HUES64 (cell line): Measurements from ENCODE around the gene RPL18A.
"Not testable (repeated sequence)": the region's sequence is repeated elsewhere in the genome, so short reads cannot be mapped to it uniquely, and the experiment has no call there.

Experiments
- H3K27ac ChIP-seq: 2 replicates; pipeline ENCODE4 v1.7.0; 2013; ENCODE audit warnings: low read depth, low read length, inconsistent platforms
- H3K27me3 ChIP-seq: 2 replicates; pipeline ENCODE4 v1.6.1; 2013; ENCODE audit warnings: mild to moderate bottlenecking, low read length; ENCODE audit not compliant: insufficient read depth
- H3K36me3 ChIP-seq: 2 replicates; pipeline ENCODE4 v1.6.1; 2013; ENCODE audit warnings: mild to moderate bottlenecking, low read length; ENCODE audit not compliant: insufficient read depth
- H3K4me1 ChIP-seq: 2 replicates; pipeline ENCODE4 v1.6.1; 2013; ENCODE audit warnings: mild to moderate bottlenecking, low read length, moderate library complexity; ENCODE audit not compliant: insufficient read depth
- H3K4me3 ChIP-seq: 2 replicates; pipeline ENCODE4 v1.5.1; 2013; ENCODE audit warnings: mild to moderate bottlenecking, low read length, moderate library complexity
- H3K9ac ChIP-seq: 2 replicates; pipeline ENCODE4 v1.6.1; 2013; ENCODE audit warnings: mild to moderate bottlenecking, low read depth, low read length
- H3K9me3 ChIP-seq: 2 replicates; pipeline ENCODE4 v1.6.1; 2013; ENCODE audit warnings: low read depth, low read length; ENCODE audit not compliant: insufficient read depth
- WGBS: fragments of 150-250, 120-280 bp; methylation state at CpG from one replicate; pipeline ENCODE4 v1.1.7; 2013; ENCODE audit warnings: missing lambda C conversion rate; 5-methylcytosine and 5-hydroxymethylcytosine counted together

The RPL18A gene

DNA sequence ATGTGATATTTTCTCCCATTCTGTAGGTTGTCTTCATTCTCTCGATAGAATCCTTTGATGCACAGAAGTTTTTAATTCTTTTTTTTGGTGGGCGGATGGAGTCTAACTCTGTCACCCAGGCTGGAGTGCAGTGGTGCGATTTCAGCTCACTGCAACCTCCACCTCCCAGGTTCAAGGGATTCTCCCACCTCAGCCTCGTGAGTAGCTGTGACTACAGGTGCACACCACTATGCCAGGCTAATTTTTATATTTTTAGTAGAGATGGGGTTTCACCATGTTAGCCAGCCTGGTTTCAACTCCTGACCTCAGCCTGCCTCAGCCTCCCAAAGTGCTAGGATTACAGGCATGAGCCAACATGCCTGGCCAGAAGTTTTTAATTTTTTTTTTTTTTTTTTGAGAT is 27.5 kb downstream of the RPL18A start:
- H3K27me3 ChIP-seq, H3K4me3 ChIP-seq, H3K27ac ChIP-seq, H3K36me3 ChIP-seq, H3K9ac ChIP-seq, H3K4me1 ChIP-seq, H3K9me3 ChIP-seq: not testable (repeated sequence)
- 81% methylated on average over 4 of the region's 4 CpGs for WGBS

DNA sequence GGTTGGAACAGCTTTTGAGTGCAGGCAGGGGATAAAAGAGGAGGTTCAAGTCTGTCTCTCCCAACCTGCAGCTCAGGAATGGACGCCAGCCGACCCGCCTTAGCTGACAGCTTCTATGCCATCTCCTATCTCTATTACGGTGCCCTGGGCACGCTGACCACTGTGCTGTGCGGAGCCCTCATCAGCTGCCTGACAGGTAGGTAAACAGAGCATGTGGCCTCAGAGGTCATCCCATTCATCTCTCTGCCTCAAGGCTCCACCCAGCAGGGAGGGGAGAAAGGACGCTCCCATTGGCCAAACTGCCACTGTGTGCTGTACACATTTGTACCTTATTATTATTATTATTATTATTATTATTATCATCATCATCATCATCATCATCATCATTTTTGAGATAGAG is 28.6 kb downstream of the RPL18A start:
- 77% methylated on average over 6 of the region's 7 CpGs for WGBS
- Histone ChIP-seq H3K27me3 (no peaks in the 10 kb centered on the region), H3K4me1 (no peaks in the 10 kb centered on the region), H3K27ac (no peak overlapping the region), H3K4me3 (no peak overlapping the region), H3K9ac (no peak overlapping the region), H3K36me3 (no peaks in the 10 kb centered on the region), H3K9me3 (no peaks in the 10 kb centered on the region)

DNA sequence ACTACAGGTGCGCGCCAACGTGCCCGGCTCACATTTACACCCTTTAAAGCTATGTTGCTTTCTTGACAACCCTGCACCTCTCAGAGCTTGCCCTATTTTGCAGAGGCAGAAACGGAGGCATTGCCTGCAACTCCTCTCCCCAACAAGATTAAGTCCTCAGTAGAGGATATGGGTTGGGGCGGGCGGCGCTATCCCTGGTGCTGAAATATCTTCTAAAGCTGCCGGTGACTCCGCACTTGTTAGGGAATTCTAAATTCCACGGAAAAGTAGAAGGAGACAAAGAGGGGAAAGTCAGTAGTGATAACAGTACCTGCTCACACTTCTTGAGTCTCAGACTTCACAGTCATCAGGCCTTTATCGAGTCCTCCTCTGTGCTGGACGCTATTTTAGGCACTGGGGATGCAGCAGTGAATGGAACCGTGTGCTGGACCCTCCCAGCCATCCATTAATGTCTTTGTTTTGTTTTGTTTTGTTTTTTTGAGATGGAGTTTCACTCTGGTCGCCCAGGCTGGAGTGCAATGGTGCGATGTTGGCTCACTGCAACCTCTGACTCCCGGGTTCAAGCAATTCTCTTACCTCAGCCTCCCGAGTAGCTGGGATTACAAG is 30.0 kb downstream of the RPL18A start:
- Histone ChIP-seq H3K4me3 (no peak overlapping the region), H3K9ac (no peak overlapping the region), H3K4me1 (no peaks in the 10 kb centered on the region), H3K27ac (no peak overlapping the region), H3K9me3 (no peaks in the 10 kb centered on the region), H3K36me3 (no peaks in the 10 kb centered on the region), H3K27me3 (no peaks in the 10 kb centered on the region)
- 25% methylated on average over 17 of the region's 18 CpGs for WGBS

DNA sequence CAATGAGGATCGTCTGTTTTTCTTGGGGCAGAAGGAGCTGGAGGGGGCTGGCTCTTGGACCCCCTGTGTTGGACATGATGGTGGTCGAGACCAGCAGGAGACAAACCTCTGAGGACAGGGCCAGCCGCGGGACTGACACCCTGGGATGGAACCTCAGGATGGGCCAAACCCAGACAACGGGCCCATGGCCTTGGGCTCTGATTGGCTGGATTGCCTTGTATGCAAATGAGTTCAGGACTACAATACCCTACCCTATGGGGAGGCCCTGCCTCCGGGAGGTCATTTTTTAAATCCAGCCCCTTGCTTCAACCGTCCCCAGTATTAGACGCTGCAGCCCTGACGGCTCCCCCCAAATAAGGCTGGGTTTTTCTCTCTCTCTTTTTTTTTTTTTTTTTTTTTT is 34.1 kb downstream of the RPL18A start:
- H3K9me3 ChIP-seq, result no peaks in the 10 kb centered on the region
- WGBS, result 86% methylated on average over 9 of the region's 9 CpGs
- H3K36me3 ChIP-seq, result no peaks in the 10 kb centered on the region
- no peaks in the 10 kb centered on the region for H3K27me3 ChIP-seq
- no peaks in the 10 kb centered on the region for H3K4me1 ChIP-seq
- H3K4me3 ChIP-seq, result no peak overlapping the region
- H3K27ac ChIP-seq, result no peak overlapping the region
- no peak overlapping the region for H3K9ac ChIP-seq

DNA sequence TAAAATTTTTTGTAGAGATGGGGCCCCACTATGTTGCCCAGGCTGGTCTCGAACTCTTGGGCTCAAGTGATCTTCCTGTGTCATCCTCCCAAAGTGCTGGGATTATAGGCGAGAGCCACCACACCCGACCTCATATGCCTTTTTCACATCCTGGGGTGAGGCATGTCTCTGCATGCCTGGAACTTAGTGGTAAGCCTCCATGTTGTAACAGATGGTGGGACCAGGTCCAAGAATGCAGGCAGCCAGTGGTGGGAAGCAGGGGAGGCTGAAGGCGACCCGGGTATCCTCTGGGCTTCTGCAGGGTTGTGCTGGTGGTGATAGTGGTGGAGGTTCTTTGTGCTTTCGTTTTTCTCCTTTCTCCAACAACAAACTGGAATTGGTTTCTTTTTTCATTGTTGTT is 43.0 kb downstream of the RPL18A start:
- Histone ChIP-seq H3K27me3 (no peaks in the 10 kb centered on the region), H3K4me1 (no peaks in the 10 kb centered on the region), H3K9me3 (peaks cover 2% of the 10 kb centered on the region), H3K27ac (no peak overlapping the region), H3K4me3 (no peak overlapping the region), H3K9ac (no peak overlapping the region), H3K36me3 (no peaks in the 10 kb centered on the region)
- WGBS, result 92% methylated on average over 5 of the region's 6 CpGs

DNA sequence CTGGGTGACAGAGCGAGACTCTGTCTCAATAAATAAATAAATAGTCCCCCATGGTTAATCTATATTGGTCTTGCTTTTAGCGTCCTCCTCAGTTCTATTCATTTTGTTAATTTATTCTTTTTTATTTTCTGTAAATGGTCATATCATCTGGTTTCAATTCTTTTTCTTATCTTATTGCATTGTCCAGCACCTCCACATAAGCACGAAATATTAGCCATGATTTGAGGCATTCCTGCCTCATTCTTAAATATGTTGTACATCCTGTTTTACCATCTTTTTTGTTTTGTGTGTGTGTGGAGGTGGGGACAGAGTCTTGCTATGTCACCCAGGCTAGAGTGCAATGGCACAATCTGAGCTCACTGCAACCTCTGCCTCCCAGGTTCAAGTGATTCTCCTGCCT is 48.5 kb downstream of the RPL18A start:
- Histone ChIP-seq H3K4me1 (no peaks in the 10 kb centered on the region), H3K27me3 (no peaks in the 10 kb centered on the region), H3K27ac (no peak overlapping the region), H3K9ac (no peak overlapping the region), H3K4me3 (no peak overlapping the region), H3K9me3 (peaks cover 9% of the 10 kb centered on the region), H3K36me3 (no peaks in the 10 kb centered on the region)
- 82% methylated on average over 1 of the region's 3 CpGs for WGBS

DNA sequence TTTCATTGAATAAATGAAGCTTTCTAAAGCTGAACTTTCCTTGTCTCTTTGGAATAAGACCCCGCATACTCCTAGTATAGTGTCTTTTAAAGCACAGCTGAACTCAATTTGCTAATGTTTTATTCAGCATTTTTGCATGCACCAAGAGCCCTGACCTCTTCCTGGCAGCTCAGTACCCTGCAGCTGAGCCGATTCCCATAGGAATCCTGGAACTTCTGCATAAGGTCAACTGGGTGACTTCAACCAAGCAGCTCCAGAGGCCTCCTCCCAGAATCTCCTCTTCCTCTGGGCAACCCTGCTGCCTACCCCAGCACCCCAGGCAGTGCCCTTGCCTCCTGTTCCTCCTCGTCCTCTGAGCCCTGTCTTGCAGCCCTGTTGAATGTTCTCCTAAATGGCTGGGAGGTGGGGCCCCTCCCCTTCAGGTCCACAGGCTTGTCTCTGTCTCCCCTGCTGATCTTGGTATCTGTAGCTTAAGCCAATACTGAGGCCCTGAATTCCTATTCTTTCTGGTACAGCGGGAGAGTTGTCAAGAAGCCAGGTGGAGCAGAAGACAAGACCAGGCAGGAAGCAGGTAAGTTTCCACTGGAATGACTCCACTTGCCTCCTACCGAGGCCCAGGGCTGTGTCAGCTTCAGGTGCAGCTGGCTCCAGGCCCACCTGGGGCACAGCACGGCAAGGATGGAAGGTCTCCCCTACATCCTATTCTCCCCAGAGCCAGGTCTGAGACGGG is 49.5 kb downstream of the RPL18A start:
- Histone ChIP-seq H3K27me3 (no peaks in the 10 kb centered on the region), H3K27ac (peak overlapping the region; percentile 37; the same call in 1 of the 2 replicates), H3K4me1 (no peaks in the 10 kb centered on the region), H3K36me3 (no peaks in the 10 kb centered on the region), H3K9ac (no peak overlapping the region), H3K9me3 (peaks cover 9% of the 10 kb centered on the region), H3K4me3 (no peak overlapping the region)
- 61% methylated on average over 7 of the region's 7 CpGs for WGBS

DNA sequence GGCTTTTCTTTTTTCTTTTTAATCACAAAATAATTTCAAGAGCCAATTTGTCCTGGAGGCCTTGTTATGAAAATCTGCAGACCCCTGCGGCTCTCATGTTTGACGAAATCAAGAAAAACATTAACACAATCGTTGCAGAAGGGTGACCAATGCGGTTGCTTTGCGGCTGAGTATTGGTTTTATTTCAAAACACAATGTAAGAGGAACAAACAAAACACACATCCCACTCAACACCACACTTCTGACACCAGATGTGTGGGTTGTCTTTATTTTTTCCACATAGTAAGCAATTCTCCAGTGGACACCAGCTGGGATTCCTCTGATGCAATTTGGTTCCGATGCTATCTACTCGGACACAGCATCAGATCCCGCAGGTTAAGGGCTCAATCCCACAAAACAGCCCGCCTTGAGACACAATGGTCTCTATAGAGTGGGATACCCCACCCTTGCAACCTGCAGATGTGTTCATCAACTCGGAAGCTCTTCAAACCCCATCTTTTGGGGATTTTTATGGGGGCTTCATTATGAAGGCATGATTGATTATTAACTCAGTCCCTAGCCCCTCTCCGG is 51.2 kb downstream of the RPL18A start:
- peaks cover 9% of the 10 kb centered on the region for H3K9me3 ChIP-seq
- H3K4me1 ChIP-seq, result no peaks in the 10 kb centered on the region
- WGBS, result 94% methylated on average over 10 of the region's 11 CpGs
- H3K4me3 ChIP-seq, result no peak overlapping the region
- H3K36me3 ChIP-seq, result no peaks in the 10 kb centered on the region
- no peaks in the 10 kb centered on the region for H3K27me3 ChIP-seq
- H3K9ac ChIP-seq, result no peak overlapping the region
- no peak overlapping the region for H3K27ac ChIP-seq
